ENCODE data around the gene AGBL1.

Gene AGBL1

DNA sequence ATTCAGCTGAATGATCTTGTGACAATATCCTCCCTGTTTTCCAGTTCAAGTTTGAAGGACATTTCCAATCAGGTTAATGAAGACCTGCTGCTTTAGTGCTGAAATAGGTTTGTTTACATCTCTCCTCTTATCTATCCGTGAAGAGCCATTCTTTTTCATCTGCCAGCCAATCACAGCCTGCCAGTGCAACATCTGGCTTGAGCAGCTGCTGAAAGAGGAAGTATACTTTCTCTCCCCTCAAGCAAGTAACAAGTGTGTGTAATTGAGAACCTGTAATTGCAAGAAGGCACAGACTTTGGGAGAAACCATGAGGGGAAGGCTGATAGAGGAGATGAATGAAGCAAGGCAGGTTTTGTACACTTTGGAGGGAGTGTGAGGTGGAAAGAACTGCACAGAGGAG, 404.3 kb downstream of the AGBL1 start:
- WGBS = 42% methylated on average over 1 of the region's 1 CpG
- Histone ChIP-seq H3K9me3 (ENCODE audit: insufficient read depth, low read depth, low read length) (no peaks in the 10 kb centered on the region), H3K27me3 (ENCODE audit: insufficient read depth, low read length) (no peaks in the 10 kb centered on the region), H3K4me1 (ENCODE audit: insufficient read depth, low read length) (no peaks in the 10 kb centered on the region), H3K27ac (ENCODE audit: low read depth, low read length) (no peak overlapping the region), H3K36me3 (ENCODE audit: insufficient read depth, low read length) (no peaks in the 10 kb centered on the region), H3K9ac (ENCODE audit: low read depth, low read length) (no peak overlapping the region), H3K4me3 (ENCODE audit: low read length) (no peak overlapping the region)

DNA sequence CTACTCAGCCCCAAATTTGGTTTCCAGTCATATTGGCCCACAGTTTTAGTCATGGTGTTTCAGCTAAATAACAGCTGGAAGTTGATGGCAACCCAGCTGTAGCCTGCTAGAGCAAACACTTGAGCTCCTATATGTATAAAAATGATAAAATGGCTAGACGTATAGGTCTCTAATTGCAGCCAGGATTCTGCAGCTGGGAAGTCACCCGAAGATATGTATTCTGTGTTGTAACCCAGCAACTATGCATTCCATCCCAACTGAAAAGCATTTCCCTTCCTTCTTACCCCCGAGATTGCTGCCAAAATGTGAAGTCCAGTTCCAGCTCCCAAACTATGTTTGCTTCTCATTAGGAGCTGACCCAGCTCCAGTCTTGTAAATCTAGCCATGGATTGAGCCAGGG, 408.4 kb downstream of the AGBL1 start:
- no peak overlapping the region for H3K9ac ChIP-seq (ENCODE audit: low read depth, low read length)
- no peaks in the 10 kb centered on the region for H3K4me1 ChIP-seq (ENCODE audit: insufficient read depth, low read length)
- no peaks in the 10 kb centered on the region for H3K9me3 ChIP-seq (ENCODE audit: insufficient read depth, low read depth, low read length)
- WGBS = 93% methylated on average over 3 of the region's 3 CpGs
- H3K4me3 ChIP-seq (ENCODE audit: low read length) = no peak overlapping the region
- H3K27ac ChIP-seq (ENCODE audit: low read depth, low read length) = no peak overlapping the region
- H3K36me3 ChIP-seq (ENCODE audit: insufficient read depth, low read length) = no peaks in the 10 kb centered on the region
- no peaks in the 10 kb centered on the region for H3K27me3 ChIP-seq (ENCODE audit: insufficient read depth, low read length)

DNA sequence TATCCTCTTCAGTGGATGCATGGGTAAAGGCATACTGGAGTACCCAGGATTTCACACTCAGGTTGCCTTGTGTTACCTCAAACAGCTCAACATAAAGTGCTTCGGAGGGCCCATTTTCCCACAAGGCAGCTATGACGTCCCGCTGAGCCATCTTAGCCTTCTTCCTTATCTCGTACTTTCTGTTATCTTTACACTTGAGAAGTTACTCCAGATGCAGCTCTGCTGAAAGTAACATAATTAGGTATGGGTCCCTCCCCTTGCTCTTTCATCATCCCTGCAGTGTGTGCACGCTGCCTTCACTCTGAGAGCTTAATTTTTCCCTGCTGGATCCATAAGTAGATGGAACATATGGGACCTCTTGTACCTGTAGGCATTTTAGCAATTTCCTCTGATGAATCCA, 410.3 kb downstream of the AGBL1 start:
- H3K9me3 ChIP-seq (ENCODE audit: insufficient read depth, low read depth, low read length) = no peaks in the 10 kb centered on the region
- no peaks in the 10 kb centered on the region for H3K4me1 ChIP-seq (ENCODE audit: insufficient read depth, low read length)
- H3K27me3 ChIP-seq (ENCODE audit: insufficient read depth, low read length) = no peaks in the 10 kb centered on the region
- no peak overlapping the region for H3K27ac ChIP-seq (ENCODE audit: low read depth, low read length)
- H3K36me3 ChIP-seq (ENCODE audit: insufficient read depth, low read length) = no peaks in the 10 kb centered on the region
- H3K4me3 ChIP-seq (ENCODE audit: low read length) = no peak overlapping the region
- 85% methylated on average over 5 of the region's 5 CpGs for WGBS
- H3K9ac ChIP-seq (ENCODE audit: low read depth, low read length) = no peak overlapping the region

DNA sequence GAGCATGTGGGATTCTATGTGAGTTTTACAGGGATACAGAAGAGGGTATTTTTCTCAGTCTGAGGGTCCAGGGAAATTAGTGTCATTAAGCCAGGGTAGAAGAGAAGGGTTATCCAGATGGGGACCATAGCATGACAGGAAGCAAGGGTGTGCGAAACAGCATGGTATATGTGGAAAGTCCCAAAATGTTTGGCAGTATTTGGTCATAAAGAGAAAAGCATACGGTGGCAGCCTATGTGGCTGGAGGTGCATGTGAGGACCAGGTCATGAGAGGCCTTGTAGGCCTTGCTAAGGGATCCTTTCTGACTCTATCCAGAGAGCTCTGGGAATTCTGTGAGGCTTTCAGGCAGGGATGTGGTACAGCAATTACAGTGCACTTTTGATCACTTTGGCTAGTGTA, 411.4 kb downstream of the AGBL1 start:
- Histone ChIP-seq H3K36me3 (ENCODE audit: insufficient read depth, low read length) (no peaks in the 10 kb centered on the region), H3K9me3 (ENCODE audit: insufficient read depth, low read depth, low read length) (no peaks in the 10 kb centered on the region), H3K27ac (ENCODE audit: low read depth, low read length) (no peak overlapping the region), H3K4me1 (ENCODE audit: insufficient read depth, low read length) (no peaks in the 10 kb centered on the region), H3K9ac (ENCODE audit: low read depth, low read length) (no peak overlapping the region), H3K4me3 (ENCODE audit: low read length) (no peak overlapping the region), H3K27me3 (ENCODE audit: insufficient read depth, low read length) (no peaks in the 10 kb centered on the region)
- 93% methylated on average over 2 of the region's 2 CpGs for WGBS

DNA sequence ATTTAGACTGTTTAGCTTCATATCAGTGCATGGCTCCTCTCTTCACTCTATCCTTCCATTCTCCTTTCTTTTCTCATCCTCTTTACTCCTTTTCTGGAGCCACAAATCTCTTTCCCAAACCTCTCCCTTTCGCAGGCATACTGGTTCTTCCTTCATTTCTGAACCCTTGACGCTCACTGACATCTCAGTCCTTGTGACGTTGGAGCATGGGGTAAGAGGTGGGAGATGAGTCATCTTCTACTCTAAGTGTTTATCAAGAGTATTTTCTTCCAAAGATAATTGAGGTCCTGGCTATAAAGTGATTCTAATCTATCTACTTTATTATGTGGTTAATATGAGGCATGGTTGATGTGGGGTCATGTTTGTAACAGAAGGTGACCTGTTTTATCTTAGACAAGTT, 414.2 kb downstream of the AGBL1 start:
- Histone ChIP-seq H3K9me3 (ENCODE audit: insufficient read depth, low read depth, low read length) (no peaks in the 10 kb centered on the region), H3K27me3 (ENCODE audit: insufficient read depth, low read length) (no peaks in the 10 kb centered on the region), H3K4me3 (ENCODE audit: low read length) (no peak overlapping the region), H3K27ac (ENCODE audit: low read depth, low read length) (no peak overlapping the region), H3K9ac (ENCODE audit: low read depth, low read length) (no peak overlapping the region), H3K36me3 (ENCODE audit: insufficient read depth, low read length) (no peaks in the 10 kb centered on the region), H3K4me1 (ENCODE audit: insufficient read depth, low read length) (no peaks in the 10 kb centered on the region)
- WGBS = 18% methylated on average over 1 of the region's 3 CpGs

DNA sequence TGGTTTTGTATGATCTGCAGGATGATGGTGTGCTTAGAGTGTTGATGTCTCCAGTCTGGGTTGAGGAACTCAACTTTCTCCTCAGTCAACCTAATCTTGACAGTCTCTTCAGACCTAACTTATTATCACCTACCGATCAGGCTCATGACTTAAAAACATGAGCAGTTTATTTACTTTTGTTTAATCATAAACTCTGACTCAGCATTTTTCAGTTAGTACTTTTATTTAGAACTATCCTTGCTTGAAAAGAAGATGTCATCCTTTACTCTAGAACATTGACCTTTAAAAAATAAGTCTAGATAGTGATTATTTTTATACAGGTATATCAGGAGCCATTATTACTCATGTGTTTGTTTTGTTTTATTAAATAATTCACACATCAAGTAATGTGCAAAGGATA, 414.8 kb downstream of the AGBL1 start:
- Histone ChIP-seq H3K4me1 (ENCODE audit: insufficient read depth, low read length) (no peaks in the 10 kb centered on the region), H3K36me3 (ENCODE audit: insufficient read depth, low read length) (no peaks in the 10 kb centered on the region), H3K27me3 (ENCODE audit: insufficient read depth, low read length) (no peaks in the 10 kb centered on the region), H3K9ac (ENCODE audit: low read depth, low read length) (no peak overlapping the region), H3K27ac (ENCODE audit: low read depth, low read length) (no peak overlapping the region), H3K4me3 (ENCODE audit: low read length) (no peak overlapping the region), H3K9me3 (ENCODE audit: insufficient read depth, low read depth, low read length) (no peaks in the 10 kb centered on the region)
- 100% methylated on average over 1 of the region's 1 CpG for WGBS

DNA sequence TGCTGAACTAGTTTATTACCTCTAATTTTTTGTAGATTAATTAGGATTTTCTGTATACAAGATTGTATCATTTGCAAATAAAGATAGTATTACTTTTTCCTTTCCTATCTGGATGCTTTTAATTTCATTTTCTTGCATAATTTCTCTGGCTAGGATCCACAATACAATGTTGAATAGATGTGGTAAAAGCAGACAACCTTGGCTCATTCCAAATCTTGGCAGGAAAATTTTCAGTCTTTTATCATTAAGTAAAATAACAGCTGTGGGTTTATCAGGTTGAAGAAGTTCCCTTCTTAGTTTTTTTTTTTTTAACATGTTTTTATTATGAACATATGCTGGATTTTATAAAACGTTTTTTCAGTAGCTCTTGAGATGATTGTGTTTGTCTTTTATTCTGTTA, 422.6 kb downstream of the AGBL1 start:
- Histone ChIP-seq H3K9ac (ENCODE audit: low read depth, low read length) (no peak overlapping the region), H3K36me3 (ENCODE audit: insufficient read depth, low read length) (no peaks in the 10 kb centered on the region), H3K27ac (ENCODE audit: low read depth, low read length) (no peak overlapping the region), H3K4me3 (ENCODE audit: low read length) (no peak overlapping the region), H3K27me3 (ENCODE audit: insufficient read depth, low read length) (no peaks in the 10 kb centered on the region), H3K4me1 (ENCODE audit: insufficient read depth, low read length) (no peaks in the 10 kb centered on the region; the same call in 1 of the 2 replicates), H3K9me3 (ENCODE audit: insufficient read depth, low read depth, low read length) (0 out of 2 replicates have a peak, but pooled peaks cover 8% of the 10 kb centered on the region)
- WGBS = no CpG with 5 or more reads among the region's 1 CpG

DNA sequence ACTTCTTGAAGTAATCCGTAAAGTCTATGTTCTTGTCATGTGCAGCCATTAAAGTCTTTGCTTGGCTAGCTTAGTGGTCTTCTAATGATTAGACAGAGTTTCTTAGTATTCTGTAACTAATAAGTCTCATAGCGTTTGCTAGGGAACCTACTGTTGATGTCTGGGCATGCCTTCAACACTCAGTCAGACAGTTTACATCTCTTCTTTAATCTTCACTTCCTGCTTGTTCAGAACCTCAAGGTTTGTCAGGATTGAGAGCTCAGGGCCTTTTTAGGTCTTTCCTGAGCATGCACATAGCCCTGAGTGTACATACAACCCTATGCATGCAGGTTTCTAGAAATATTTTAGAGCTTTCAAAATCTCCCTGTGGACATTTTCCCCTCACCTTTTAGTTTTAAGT, 426.3 kb downstream of the AGBL1 start:
- Histone ChIP-seq H3K27ac (ENCODE audit: low read depth, low read length) (no peak overlapping the region), H3K4me3 (ENCODE audit: low read length) (no peak overlapping the region), H3K36me3 (ENCODE audit: insufficient read depth, low read length) (no peaks in the 10 kb centered on the region), H3K4me1 (ENCODE audit: insufficient read depth, low read length) (peaks cover 11% of the 10 kb centered on the region), H3K27me3 (ENCODE audit: insufficient read depth, low read length) (no peaks in the 10 kb centered on the region), H3K9ac (ENCODE audit: low read depth, low read length) (no peak overlapping the region), H3K9me3 (ENCODE audit: insufficient read depth, low read depth, low read length) (0 out of 2 replicates have a peak, but pooled peaks cover 8% of the 10 kb centered on the region)
- WGBS = 95% methylated on average over 2 of the region's 2 CpGs

DNA sequence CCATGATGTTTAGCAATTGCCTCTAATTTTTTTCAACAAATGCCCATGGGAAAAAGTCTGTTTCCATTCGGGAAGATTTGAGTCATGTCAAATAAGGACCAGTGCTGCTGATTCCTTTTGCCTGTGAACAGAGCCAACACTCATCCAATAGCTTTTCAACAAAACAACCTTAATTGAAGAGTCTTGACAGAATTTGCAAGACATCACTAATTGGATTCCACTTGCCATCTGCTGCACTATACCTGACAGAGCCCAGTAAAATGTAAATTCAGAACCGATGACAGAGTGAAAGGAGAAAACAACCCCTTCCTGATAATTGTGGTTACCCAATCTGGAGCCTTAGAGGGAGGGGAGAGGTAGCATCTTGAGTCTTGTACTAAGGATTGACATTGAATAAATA, 426.7 kb downstream of the AGBL1 start:
- Histone ChIP-seq H3K27ac (ENCODE audit: low read depth, low read length) (no peak overlapping the region), H3K4me1 (ENCODE audit: insufficient read depth, low read length) (peaks cover 11% of the 10 kb centered on the region), H3K36me3 (ENCODE audit: insufficient read depth, low read length) (no peaks in the 10 kb centered on the region), H3K4me3 (ENCODE audit: low read length) (no peak overlapping the region), H3K27me3 (ENCODE audit: insufficient read depth, low read length) (no peaks in the 10 kb centered on the region), H3K9me3 (ENCODE audit: insufficient read depth, low read depth, low read length) (0 out of 2 replicates have a peak, but pooled peaks cover 8% of the 10 kb centered on the region), H3K9ac (ENCODE audit: low read depth, low read length) (no peak overlapping the region)
- 98% methylated on average over 2 of the region's 2 CpGs for WGBS

DNA sequence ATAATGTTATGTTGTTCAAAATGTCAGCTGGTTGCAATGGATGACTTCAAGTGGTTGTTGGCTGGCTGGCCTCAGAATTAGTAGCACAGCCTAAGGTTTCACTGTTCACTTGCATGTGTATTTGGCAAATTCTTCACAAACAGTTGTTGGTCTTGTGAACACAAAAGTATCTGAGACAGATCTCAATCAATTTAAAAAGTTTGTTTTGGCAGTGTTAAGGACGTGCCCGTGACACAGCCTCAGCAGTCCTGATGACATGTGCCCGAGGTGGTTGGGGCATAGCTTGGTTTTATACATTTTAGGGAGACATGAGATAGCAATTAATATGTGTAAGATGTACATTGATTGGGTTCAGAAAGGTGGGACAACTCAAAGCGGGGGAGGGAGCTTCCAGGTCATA, 436.0 kb downstream of the AGBL1 start:
- no peaks in the 10 kb centered on the region for H3K27me3 ChIP-seq (ENCODE audit: insufficient read depth, low read length)
- H3K9ac ChIP-seq (ENCODE audit: low read depth, low read length) = no peak overlapping the region
- H3K4me3 ChIP-seq (ENCODE audit: low read length) = no peak overlapping the region
- H3K36me3 ChIP-seq (ENCODE audit: insufficient read depth, low read length) = no peaks in the 10 kb centered on the region
- H3K27ac ChIP-seq (ENCODE audit: low read depth, low read length) = no peak overlapping the region
- 92% methylated on average over 4 of the region's 4 CpGs for WGBS
- no peaks in the 10 kb centered on the region for H3K4me1 ChIP-seq (ENCODE audit: insufficient read depth, low read length)
- H3K9me3 ChIP-seq (ENCODE audit: insufficient read depth, low read depth, low read length) = no peaks in the 10 kb centered on the region

DNA sequence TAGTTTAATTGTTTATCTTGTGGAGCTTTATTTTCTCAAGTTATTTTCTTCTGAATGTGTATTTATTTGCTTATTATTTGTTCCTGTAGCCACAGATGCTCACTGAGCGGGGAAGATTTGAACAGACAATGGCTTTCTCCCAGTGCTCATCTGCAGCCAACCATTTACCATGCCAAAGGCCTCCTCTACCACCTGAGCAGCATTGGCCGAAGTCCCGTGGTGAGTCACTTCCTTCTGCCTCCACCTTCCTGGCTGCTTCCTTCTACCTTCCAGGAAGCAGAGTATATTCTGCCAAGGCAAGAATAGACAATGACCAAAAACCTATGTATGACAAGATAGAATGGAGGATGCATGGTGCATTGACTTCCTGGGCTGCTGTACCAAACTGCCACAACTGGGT, 443.1 kb downstream of the AGBL1 start:
- Histone ChIP-seq H3K27me3 (ENCODE audit: insufficient read depth, low read length) (no peaks in the 10 kb centered on the region), H3K4me1 (ENCODE audit: insufficient read depth, low read length) (peaks cover 5% of the 10 kb centered on the region; the same call in 1 of the 2 replicates), H3K9me3 (ENCODE audit: insufficient read depth, low read depth, low read length) (0 out of 2 replicates have a peak, but pooled peaks cover 5% of the 10 kb centered on the region), H3K4me3 (ENCODE audit: low read length) (no peak overlapping the region), H3K9ac (ENCODE audit: low read depth, low read length) (no peak overlapping the region), H3K36me3 (ENCODE audit: insufficient read depth, low read length) (no peaks in the 10 kb centered on the region), H3K27ac (ENCODE audit: low read depth, low read length) (no peak overlapping the region)
- 91% methylated on average over 3 of the region's 3 CpGs for WGBS

DNA sequence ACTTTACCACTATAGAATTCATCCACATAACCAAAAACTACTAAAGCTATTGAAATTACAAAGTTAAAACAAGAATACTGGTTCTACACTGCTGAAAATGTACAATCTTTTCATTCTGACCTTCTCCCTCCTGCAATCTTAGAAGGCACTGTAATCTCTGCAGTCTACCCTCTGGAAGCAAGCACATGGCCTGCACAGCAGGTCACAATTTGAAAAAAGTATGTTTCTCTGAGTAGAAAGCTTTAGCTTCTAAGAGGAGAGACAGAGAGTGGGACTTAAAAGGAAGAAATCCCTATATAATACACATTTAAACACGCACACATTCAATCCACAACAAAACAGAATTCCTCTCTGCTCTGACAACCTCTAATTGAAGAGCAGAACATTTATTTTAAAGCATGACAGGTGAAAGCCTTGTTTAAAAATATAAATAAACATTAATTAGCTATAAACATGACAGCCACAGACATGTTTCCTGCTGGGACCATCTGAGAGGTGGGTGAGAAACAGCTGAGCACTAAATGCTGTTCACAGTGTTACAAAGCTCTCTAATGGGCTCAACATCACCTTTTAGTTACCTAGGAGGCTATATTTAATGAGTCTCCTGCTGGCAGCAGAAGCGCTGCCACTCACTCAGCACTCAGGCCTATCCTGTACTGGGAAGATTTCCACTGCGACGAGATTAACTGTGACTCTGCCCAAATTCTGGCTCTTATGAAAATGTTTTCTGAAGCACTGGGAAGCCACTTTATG, 447.4 kb downstream of the AGBL1 start:
- H3K4me3 ChIP-seq (ENCODE audit: low read length) = no peak overlapping the region
- H3K9me3 ChIP-seq (ENCODE audit: insufficient read depth, low read depth, low read length) = 0 out of 2 replicates have a peak, but pooled peaks cover 5% of the 10 kb centered on the region
- no peak overlapping the region for H3K27ac ChIP-seq (ENCODE audit: low read depth, low read length)
- 79% methylated on average over 3 of the region's 4 CpGs for WGBS
- H3K9ac ChIP-seq (ENCODE audit: low read depth, low read length) = no peak overlapping the region
- H3K4me1 ChIP-seq (ENCODE audit: insufficient read depth, low read length) = peaks cover 5% of the 10 kb centered on the region; the same call in 1 of the 2 replicates
- no peaks in the 10 kb centered on the region for H3K27me3 ChIP-seq (ENCODE audit: insufficient read depth, low read length)
- H3K36me3 ChIP-seq (ENCODE audit: insufficient read depth, low read length) = no peaks in the 10 kb centered on the region
